ENCODE measurements around the gene ZNF425.

ZNF425 gene

DNA sequence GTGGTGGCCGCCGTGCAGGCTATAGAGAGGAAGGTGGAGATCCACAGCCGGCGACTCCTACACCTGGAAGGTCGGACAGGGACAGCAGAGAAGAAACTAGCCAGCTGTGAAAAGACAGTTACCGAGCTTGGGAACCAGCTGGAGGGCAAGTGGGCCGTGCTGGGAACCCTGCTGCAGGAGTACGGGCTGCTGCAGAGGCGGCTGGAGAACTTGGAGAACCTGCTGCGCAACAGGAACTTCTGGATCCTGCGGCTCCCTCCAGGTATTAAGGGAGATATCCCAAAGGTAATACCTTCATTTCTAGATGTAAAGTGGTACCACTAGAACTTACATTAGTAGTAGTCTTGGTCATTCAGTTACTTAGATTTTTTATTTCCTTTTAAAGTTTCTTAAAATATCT is 27.9 kb upstream of the ZNF425 start:
- WGBS (ENCODE audit: extremely low coverage, insufficient coverage, insufficient read length), result no CpG with 5 or more reads among the region's 11 CpGs
- Histone ChIP-seq H2BK120ac (ENCODE audit: insufficient read depth, low read length, poor library complexity) (no peak overlapping the region), H3K27ac (ENCODE audit: low read depth, low read length) (peak overlapping the region; percentile 5), H4K12ac (ENCODE audit: low read depth, low read length) (no peak overlapping the region), H3K4me1 (ENCODE audit: control insufficient read depth in 1 of 2, insufficient read depth in 2 of 2, low read length in 2 of 2) (peaks cover 6 to 10% of the 10 kb centered on the region in 2 experiments), H4K91ac (ENCODE audit: low read depth, low read length) (no peak overlapping the region), H4K8ac (ENCODE audit: low read depth, low read length) (no peak overlapping the region), H3K4me3 (ENCODE audit: low read depth, low read length) (no peak overlapping the region), H3K14ac (ENCODE audit: low read length) (no peak overlapping the region), H2BK5ac (ENCODE audit: low read depth, low read length, poor library complexity) (no peak overlapping the region), H3K4ac (ENCODE audit: low read depth, low read length) (no peak overlapping the region), H3K9me3 (ENCODE audit: insufficient read depth, low read depth, low read length) (no peaks in the 10 kb centered on the region), H3K27me3 (ENCODE audit: insufficient read depth, low read length) (no peaks in the 10 kb centered on the region), H2BK12ac (ENCODE audit: low read length) (no peak overlapping the region), H2AK5ac (ENCODE audit: low read length) (no peak overlapping the region), H3K79me1 (ENCODE audit: low read length) (no peaks in the 10 kb centered on the region), H3K4me2 (ENCODE audit: low read length) (no peak overlapping the region), H2AFZ (ENCODE audit: insufficient read depth, low read length, poor library complexity) (no peak overlapping the region), H3K79me2 (ENCODE audit: control insufficient read depth, insufficient read depth, low read length, poor library complexity) (no peaks in the 10 kb centered on the region), H3K23ac (ENCODE audit: low read length) (no peak overlapping the region), H3K9ac (ENCODE audit: low read length) (no peak overlapping the region), H3K18ac (ENCODE audit: low read length) (no peak overlapping the region), H3K36me3 (ENCODE audit: control insufficient read depth in 1 of 2, insufficient read depth in 2 of 2, low read length in 2 of 2) (peaks cover 12 to 23% of the 10 kb centered on the region in 2 experiments)
- DNase-seq, result peak; percentile 93 to 94

DNA sequence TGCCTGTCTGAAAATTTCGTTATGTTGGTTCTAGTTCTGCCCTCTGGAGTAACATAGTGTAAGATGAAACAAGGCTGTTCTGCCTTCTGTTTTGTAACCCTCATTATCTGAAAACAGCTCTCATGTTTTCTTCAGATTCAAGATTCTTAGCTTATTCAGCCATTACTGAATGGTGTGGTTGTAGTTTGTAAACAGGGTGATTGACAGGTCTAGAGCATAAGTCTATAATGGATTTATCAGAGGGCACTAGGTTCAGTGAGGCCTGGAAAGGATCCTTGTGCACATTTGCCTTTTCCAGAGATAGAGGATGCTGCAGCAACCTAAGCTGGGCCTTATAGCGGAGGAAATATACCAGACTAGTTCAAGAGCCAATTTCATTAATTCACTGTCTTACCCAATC is 27.2 kb upstream of the ZNF425 start:
- Histone ChIP-seq H3K23ac (ENCODE audit: low read length) (no peak overlapping the region), H3K9ac (ENCODE audit: low read length) (no peak overlapping the region), H3K4me2 (ENCODE audit: low read length) (no peak overlapping the region), H2AK5ac (ENCODE audit: low read length) (no peak overlapping the region), H3K27ac (ENCODE audit: low read depth, low read length) (no peak overlapping the region), H3K14ac (ENCODE audit: low read length) (no peak overlapping the region), H2BK12ac (ENCODE audit: low read length) (no peak overlapping the region), H3K79me2 (ENCODE audit: control insufficient read depth, insufficient read depth, low read length, poor library complexity) (peaks cover 1% of the 10 kb centered on the region), H2AFZ (ENCODE audit: insufficient read depth, low read length, poor library complexity) (no peak overlapping the region), H3K27me3 (ENCODE audit: insufficient read depth, low read length) (no peaks in the 10 kb centered on the region), H3K4me1 (ENCODE audit: control insufficient read depth in 1 of 2, insufficient read depth in 2 of 2, low read length in 2 of 2) (peaks cover 6 to 10% of the 10 kb centered on the region in 2 experiments), H3K4me3 (ENCODE audit: low read depth, low read length) (no peak overlapping the region), H3K4ac (ENCODE audit: low read depth, low read length) (no peak overlapping the region), H2BK120ac (ENCODE audit: insufficient read depth, low read length, poor library complexity) (no peak overlapping the region), H4K12ac (ENCODE audit: low read depth, low read length) (no peak overlapping the region), H4K91ac (ENCODE audit: low read depth, low read length) (no peak overlapping the region), H3K79me1 (ENCODE audit: low read length) (peaks cover under 1% of the 10 kb centered on the region), H3K9me3 (ENCODE audit: insufficient read depth, low read depth, low read length) (no peaks in the 10 kb centered on the region), H2BK5ac (ENCODE audit: low read depth, low read length, poor library complexity) (no peak overlapping the region), H3K36me3 (ENCODE audit: control insufficient read depth in 1 of 2, insufficient read depth in 2 of 2, low read length in 2 of 2) (peaks cover 12 to 20% of the 10 kb centered on the region in 2 experiments), H4K8ac (ENCODE audit: low read depth, low read length) (no peak overlapping the region), H3K18ac (ENCODE audit: low read length) (no peak overlapping the region)
- DNase-seq, result no peak
- no CpG with 5 or more reads among the region's 2 CpGs for WGBS (ENCODE audit: extremely low coverage, insufficient coverage, insufficient read length)

DNA sequence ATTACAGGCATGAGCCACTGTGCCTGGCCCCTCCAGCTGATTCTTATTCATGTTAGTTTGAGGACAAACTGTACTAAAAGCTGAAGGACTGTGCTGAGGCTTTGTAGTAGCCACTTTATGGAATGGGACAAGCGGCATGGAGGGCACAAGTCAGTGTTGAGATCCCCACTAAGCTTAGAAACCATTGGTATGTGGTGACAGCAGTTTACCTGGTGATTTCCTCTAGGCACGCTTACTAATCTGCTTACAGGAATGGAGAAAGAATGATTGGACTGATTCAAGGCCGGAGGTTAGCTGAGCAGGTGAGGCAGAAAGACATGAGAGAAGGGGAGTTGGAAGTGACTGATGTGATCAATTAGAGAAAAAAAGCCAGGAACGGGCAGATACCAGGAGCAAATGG is 24.9 kb upstream of the ZNF425 start:
- H4K8ac ChIP-seq (ENCODE audit: low read depth, low read length), result no peak overlapping the region
- no CpG with 5 or more reads among the region's 4 CpGs for WGBS (ENCODE audit: extremely low coverage, insufficient coverage, insufficient read length)

DNA sequence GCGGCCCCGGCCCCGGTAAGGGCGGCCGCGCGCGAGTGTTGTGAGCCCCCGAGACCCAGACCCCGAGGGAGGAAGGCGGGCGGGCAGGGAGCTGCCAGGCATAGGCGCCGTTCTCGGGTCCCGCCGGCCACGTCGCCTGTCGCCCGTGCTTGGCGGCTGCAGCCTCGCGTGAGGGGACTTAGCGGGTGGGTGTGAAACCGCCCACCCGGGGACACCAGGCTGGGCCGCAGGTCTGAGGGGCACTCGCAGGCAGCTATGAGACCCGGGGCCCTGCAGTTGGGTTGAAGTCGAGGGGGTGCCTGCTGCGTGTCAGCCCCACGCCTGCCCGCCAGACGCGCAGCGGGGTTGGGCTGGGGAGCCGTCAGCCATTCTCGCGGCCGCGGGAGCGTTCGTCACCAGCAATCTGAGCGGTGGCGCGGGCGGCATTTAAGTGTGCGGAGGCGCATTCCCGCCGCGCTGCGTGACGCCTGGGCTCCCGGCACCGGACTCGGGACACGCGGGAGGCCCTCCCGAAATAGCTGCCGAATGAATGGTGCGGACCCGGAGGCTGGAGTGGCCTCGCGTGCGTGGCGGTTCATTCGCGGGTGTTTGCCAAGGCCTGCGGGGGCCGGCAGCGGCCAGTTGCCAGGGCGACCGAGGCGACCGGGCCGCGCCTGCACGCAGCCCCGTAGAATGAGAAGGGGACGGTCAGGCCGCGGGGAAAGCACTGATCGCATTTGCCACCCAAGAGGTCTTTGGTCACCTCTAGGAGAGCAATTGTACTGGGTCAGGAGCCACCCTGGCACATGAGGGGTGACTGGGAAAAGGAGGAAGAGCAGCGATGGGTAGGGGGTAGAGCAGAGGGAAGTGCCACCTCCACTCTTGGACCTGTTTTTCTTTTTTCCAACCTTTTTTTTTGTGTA is 21.9 kb upstream of the ZNF425 start:
- H2AK5ac ChIP-seq (ENCODE audit: low read length), result peak overlapping the region; percentile 56
- H2BK5ac ChIP-seq (ENCODE audit: low read depth, low read length, poor library complexity), result peak overlapping the region; percentile 19
- H3K79me2 ChIP-seq (ENCODE audit: control insufficient read depth, insufficient read depth, low read length, poor library complexity), result peaks cover 16% of the 10 kb centered on the region
- H3K14ac ChIP-seq (ENCODE audit: low read length), result peak overlapping the region; percentile 72
- H3K79me1 ChIP-seq (ENCODE audit: low read length), result peaks cover 29% of the 10 kb centered on the region
- H3K4me2 ChIP-seq (ENCODE audit: low read length), result peak overlapping the region; percentile 65
- H4K12ac ChIP-seq (ENCODE audit: low read depth, low read length), result peak overlapping the region; percentile 37
- DNase-seq, result peak; percentile 66 to 77
- H2AFZ ChIP-seq (ENCODE audit: insufficient read depth, low read length, poor library complexity), result peak overlapping the region; percentile 33
- no peaks in the 10 kb centered on the region for H3K36me3 ChIP-seq (ENCODE audit: control insufficient read depth in 1 of 2, insufficient read depth in 2 of 2, low read length in 2 of 2)
- peak overlapping the region; percentile 98 for H3K18ac ChIP-seq (ENCODE audit: low read length)
- H3K23ac ChIP-seq (ENCODE audit: low read length), result no peak overlapping the region
- H2BK120ac ChIP-seq (ENCODE audit: insufficient read depth, low read length, poor library complexity), result peak overlapping the region; percentile 50
- peak overlapping the region; percentile 82 for H3K4ac ChIP-seq (ENCODE audit: low read depth, low read length)
- H3K9me3 ChIP-seq (ENCODE audit: insufficient read depth, low read depth, low read length), result peaks cover 6% of the 10 kb centered on the region
- peak overlapping the region; percentile 98 for H3K9ac ChIP-seq (ENCODE audit: low read length)
- no CpG with 5 or more reads among the region's 86 CpGs for WGBS (ENCODE audit: extremely low coverage, insufficient coverage, insufficient read length)
- peaks cover 11 to 12% of the 10 kb centered on the region in 2 experiments for H3K4me1 ChIP-seq (ENCODE audit: control insufficient read depth in 1 of 2, insufficient read depth in 2 of 2, low read length in 2 of 2)
- H4K8ac ChIP-seq (ENCODE audit: low read depth, low read length), result peak overlapping the region; percentile 97
- peak overlapping the region; percentile 80 for H4K91ac ChIP-seq (ENCODE audit: low read depth, low read length)
- peak overlapping the region; percentile 100 for H3K4me3 ChIP-seq (ENCODE audit: low read depth, low read length)
- peak overlapping the region; percentile 73 for H3K27ac ChIP-seq (ENCODE audit: low read depth, low read length)
- H3K27me3 ChIP-seq (ENCODE audit: insufficient read depth, low read length), result no peaks in the 10 kb centered on the region
- H2BK12ac ChIP-seq (ENCODE audit: low read length), result no peak overlapping the region

More for the DNA sequence above, 24.9 kb upstream of the ZNF425 start:
- Histone ChIP-seq H2BK120ac (ENCODE audit: insufficient read depth, low read length, poor library complexity) (no peak overlapping the region), H3K4me2 (ENCODE audit: low read length) (no peak overlapping the region), H3K4me1 (ENCODE audit: control insufficient read depth in 1 of 2, insufficient read depth in 2 of 2, low read length in 2 of 2) (peaks cover 10 to 11% of the 10 kb centered on the region in 2 experiments), H3K18ac (ENCODE audit: low read length) (no peak overlapping the region), H3K9ac (ENCODE audit: low read length) (no peak overlapping the region), H3K4me3 (ENCODE audit: low read depth, low read length) (no peak overlapping the region), H3K4ac (ENCODE audit: low read depth, low read length) (no peak overlapping the region), H4K12ac (ENCODE audit: low read depth, low read length) (no peak overlapping the region), H3K79me2 (ENCODE audit: control insufficient read depth, insufficient read depth, low read length, poor library complexity) (peaks cover 16% of the 10 kb centered on the region), H3K27ac (ENCODE audit: low read depth, low read length) (no peak overlapping the region), H2AFZ (ENCODE audit: insufficient read depth, low read length, poor library complexity) (no peak overlapping the region), H3K36me3 (ENCODE audit: control insufficient read depth in 1 of 2, insufficient read depth in 2 of 2, low read length in 2 of 2) (peaks cover 6 to 10% of the 10 kb centered on the region in 2 experiments), H3K79me1 (ENCODE audit: low read length) (peaks cover 21% of the 10 kb centered on the region), H4K91ac (ENCODE audit: low read depth, low read length) (no peak overlapping the region), H3K9me3 (ENCODE audit: insufficient read depth, low read depth, low read length) (peaks cover 6% of the 10 kb centered on the region), H2BK12ac (ENCODE audit: low read length) (no peak overlapping the region), H3K27me3 (ENCODE audit: insufficient read depth, low read length) (no peaks in the 10 kb centered on the region), H2AK5ac (ENCODE audit: low read length) (no peak overlapping the region), H2BK5ac (ENCODE audit: low read depth, low read length, poor library complexity) (no peak overlapping the region), H3K23ac (ENCODE audit: low read length) (no peak overlapping the region), H3K14ac (ENCODE audit: low read length) (no peak overlapping the region)
- peak; percentile 72 to 82 for DNase-seq

Measured in trophoblast cell (in vitro differentiated cells and primary cell).